Globus pallidus (tissue), 1 donor: Measurements from ENCODE around the gene CSGALNACT2.

Source experiments
- DNase-seq: peaks from one replicate; pipeline ENCODE4 v3.0.0-alpha.2; 2015; ENCODE audit warnings: low spot score

CSGALNACT2 gene

DNA sequence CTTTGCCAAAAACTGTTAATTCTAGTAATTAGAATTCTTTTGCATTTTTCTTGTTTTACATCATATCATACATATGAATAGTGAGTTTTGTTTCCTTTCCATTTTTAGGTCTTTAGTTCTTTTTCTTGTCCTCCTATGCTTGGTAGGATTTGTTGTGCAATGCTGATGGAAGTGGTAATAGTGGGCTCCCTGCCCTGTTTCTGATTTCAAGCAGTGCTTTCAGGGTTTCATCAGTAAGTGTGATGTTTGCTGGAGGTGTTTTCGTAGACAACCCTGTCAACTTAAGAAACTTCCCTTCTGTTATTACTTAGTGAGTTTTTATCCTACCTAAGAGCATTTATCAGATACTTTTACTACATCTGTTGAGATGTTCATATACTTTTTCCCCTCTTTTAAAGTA, 50.5 kb downstream of the CSGALNACT2 start:
- DNase-seq = no peak

DNA sequence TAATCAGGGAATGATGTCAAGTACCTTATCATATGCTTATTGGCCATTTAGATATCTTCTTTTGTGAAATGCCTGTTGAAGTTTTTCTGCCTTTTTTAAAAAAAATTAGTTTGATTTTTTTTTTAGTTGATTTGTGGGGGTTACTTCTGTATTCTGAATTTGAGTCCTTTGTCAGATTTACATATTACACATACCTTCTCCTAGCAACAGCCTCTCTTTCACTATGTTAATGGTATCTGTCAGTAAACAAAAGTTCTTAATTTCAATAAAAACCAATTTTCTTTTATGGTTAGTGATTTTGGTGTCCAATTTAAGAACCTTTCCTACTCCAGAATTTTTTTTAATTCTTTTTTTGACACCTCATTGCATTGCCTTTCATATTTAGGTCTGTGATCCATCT, 52.0 kb downstream of the CSGALNACT2 start:
- DNase-seq = no peak

DNA sequence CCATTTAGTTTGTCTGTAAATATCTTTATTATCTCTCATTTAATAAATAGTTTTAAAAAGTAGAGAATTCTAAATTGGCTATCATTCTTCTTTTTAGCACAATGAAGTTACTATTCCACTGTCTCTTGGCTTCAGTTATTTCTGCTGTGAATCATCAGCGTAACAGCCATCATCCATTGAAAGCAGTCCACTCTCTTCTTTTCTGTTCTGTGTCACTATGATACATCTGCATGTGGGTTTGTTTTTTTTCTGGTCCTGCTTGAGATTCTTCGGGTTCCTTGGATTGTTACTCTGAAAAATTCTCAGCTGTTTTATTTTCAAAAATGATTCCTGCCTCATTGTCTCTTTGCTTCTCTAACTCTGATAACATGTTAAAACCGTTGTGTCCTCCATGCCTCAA, 52.5 kb downstream of the CSGALNACT2 start:
- DNase-seq = peak; percentile 57

DNA sequence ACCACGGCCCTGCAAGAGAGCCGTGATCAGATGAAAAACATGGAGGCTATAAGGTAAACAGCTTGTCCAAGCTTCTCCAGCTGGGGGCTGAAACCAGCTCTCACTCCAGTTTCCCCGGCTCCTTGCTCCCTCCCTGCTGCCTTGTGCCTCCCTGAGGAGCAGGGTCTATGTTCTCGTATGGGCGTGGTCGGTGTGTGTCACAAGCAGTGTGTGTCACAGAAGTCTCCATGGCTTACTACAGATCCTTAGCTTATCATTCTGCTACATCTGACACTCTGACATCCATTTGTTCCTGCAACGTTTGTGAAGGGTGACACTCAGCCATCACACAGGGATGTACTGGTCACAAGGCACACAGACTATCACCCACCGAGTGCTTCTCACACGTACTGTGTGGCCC, 54.6 kb downstream of the CSGALNACT2 start:
- no peak for DNase-seq

DNA sequence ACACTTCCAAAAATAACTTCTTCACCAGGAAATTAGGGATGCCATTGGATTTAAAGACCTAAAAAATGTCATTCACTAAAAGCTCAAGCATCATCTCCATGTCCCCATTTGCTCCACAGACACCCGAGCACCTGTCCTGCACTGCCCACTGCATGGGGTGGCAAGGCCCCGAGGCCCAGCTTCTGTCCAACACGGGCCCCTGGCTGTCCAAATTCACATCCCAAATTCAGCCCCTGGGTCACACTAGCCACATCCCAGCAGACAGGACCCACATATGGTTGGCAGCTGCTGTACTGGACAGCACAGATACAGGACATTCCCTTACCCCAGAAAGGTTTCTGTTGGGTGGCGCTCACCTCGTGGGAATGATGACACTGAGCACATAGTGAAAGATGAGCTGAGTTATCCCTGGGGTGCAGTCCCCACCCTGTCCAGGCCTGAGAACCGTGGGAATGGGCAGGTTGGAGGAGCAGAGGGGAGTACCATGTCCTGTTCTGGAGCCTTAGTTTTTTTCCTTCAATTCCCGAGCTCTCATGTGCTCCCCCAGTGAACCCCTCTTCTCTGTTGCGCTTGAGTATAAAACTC, 55.3 kb downstream of the CSGALNACT2 start:
- no peak for DNase-seq

DNA sequence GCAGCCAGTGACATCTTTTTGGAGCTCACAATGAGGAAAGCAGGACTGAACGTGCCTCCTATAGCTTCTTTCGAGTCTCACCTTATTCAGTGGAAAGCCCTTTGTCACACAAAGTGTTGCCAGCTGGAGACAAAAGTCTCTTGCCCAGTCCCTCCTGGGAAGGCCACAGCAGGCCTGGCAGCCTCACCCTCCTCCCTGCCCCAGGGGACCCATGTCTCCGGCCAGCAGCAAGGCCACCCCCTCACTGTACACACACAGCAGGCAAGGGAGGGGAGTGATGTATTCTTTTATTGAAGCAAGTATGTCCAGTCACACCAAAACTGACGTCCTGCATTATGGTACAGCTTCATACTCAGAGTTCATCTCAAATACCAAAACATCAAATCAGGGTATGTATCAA, 56.0 kb downstream of the CSGALNACT2 start:
- no peak for DNase-seq

DNA sequence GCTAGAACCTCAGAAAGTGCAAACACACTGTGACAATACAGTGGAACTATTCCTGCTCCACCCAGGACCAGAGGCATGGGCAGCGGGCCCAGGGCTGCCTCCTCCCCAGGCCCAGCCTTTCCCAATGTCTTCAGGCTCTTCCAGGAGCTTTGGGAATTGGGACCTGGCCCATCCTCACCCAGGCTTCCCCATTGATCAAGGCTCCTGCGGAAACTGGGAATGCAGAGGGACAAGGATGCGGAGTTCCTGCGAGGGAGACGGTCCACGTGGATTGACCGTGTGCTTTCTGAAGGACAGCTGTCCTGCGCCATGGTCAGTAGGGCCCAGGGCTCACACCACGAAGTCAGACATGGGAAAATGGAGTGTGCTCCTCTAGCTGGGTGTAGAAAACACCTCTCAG, 56.6 kb downstream of the CSGALNACT2 start:
- DNase-seq = no peak

DNA sequence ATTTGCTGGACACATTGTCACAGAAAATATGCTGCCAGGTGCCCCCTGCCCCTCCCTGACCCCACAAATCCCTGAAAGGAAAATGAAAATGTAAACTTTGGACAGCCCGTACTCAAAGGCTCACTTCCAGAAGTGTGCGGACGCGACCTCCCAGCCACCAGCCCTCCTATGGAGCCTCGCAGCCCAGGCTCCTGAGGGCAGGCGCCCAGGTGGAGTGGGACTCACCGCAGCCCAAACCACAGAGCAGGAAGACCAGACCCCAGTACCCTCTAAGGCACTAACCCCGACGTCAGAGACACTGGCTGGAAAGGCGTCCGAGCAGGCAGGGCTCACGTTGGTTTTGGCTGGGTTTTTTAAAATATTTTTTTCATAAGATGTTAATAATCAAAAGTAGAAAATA, 57.3 kb downstream of the CSGALNACT2 start:
- no peak for DNase-seq

DNA sequence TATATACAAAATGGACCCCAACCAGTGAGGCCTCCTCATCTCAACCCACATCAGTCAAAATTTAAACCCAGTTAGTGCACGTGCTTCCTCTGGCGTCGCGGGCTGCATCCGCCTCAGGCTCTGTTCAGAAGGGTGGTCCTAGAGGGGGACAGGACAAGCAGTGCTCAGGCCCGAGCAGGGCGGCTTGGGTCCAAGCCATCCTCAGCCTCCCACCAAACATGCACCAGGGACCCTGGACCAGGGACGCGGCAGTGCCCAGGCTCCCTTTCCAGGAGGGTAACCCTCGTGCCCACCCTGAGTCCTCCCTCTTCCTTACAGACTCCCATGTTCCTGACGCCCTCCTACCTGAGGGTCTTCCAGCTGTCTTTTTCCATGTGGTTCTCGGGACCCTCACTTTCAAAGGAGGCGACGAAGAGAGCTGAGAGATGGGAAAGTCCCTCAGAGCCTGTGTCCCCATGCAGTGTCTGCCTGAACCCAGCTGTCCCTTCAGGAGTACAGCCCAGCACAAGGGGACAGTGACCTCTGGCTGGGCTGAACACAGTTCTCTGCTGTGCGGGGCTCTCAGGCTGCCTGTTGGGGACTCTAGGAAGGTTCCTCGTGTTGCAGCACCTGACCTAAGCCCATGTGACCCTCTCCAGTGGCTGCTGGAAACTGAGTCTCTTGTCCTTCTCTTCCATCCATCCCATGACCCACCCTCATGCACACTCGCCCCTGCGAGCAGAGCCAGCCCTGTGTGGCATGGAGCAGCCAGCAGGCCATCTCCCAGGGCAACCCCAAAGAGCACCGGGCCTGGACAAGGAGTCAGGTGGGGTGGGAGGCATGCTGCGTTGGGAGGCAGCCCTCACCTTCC, 58.1 kb downstream of the CSGALNACT2 start:
- DNase-seq = no peak

DNA sequence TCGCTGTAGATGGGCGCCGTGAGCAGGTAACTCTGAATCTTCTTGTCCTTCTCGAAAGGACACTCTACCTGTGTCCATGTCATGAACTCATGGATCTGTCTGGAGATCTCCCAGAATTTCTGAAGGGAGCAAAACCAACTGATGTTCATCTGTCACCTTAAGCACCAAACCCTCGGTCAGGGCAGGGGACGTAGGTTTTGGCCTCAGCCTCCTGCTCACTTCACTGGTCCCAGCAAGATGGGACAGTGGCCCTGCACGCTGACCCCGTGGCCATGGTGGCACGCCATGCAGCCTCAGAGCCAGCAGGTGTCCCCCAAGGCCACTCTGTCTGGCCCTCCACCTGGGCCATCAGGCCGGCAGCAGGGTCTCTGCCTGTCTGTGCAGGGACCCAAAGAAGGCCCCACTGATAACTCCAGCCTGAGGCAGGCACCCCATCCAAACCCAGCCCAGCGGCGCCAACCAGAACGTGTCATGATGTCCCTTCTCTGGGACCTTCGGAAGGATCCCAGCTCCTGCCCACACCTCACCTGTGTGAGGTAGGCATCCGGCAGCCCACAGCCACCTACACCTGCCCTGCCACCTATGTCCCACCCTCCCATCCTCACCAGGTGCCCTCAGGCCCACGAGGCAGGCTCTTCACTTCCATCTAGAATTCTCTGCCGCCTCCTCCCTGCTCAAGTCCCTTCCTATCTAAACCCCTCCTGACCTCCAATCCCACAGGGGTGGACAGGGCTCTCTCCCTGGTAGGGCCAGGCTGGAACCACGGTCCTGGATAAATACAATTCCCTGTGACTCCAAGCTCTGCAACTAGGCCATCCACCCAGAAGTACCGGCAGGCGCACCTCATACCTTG, 59.0 kb downstream of the CSGALNACT2 start:
- DNase-seq = no peak

DNA sequence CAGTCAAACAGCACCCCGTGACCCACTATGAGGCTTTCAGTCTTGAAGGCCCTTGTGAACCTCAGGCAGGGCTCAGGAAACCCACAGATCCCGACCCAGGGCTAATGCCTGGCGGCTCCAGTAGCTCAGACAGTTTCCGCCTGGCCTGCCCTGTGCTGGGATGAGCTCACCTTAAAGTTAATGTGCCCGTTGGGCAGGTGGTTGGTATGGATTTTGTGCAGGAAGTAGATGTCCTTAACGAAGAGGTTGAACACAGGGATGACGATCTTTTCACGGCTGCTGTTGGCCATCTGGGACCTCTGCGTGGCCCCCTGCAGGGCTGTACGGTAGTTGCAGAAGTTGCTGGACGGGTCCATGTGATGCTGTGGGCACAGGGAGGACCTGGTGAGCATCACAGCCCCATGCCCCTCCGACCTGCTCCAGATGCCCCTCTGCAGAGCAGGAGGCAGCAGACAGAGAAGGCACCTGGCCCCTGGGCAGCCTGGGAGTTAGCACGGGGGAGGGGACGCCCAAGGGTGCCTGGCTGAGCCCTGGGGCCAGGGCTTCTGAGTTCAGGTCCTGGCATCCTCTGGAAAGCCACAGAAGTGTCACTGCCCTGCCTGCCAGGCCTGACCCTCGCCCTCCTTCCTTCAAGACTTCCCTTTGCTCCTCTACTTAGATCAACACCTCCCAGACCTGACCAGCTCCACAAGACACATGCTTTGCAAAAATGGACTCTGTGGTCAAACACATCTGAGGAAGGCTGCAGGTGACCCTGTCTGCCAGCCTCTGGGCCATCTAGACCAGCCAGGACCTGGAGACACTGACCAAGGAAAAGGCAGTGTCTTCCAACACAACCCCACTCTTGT, 59.8 kb downstream of the CSGALNACT2 start:
- no peak for DNase-seq

DNA sequence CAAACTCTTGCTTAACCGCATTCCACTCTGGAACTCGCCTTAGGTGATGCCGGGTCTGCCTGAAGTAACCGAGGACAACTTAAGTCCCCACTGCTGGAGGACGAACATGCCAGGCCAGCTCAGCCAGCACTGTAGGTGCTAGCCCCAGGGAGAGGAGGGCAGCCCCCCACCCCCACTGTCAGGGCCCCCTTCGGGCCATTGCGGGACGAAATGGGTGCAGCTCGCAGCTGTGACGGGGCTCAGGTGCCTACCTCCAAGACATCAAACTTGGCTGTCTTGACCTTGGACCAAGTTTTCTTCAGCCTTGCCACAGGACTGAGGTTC, 60.4 kb downstream of the CSGALNACT2 start:
- DNase-seq = no peak

DNA sequence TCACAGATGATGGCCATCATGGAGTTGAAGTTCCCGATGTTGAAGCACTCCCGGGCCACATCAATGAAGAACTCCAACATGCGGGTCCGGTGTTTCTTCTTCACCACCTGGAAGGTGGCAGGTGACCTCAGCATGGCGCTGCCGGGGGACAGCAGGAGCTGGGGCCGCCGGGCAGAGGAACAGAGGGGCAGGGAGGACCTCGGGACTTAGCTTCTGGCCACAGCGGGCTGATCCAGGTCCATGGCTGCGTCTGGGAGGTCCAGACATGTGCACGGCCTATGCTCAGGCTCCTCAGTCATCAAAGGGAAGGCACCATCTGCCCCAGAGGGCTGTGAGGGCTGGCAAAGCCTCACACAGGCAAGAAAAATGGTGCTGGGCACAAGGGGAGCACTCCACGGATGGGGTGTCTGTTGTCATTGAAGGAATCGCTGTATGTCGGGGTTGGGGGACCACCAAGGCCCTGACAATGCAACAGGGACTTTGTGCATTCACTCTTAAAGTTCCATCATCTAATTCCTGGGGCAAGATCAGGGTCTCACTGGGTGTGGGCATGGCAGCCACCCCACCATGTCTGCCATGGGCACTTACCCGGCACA, 60.9 kb downstream of the CSGALNACT2 start:
- no peak for DNase-seq

DNA sequence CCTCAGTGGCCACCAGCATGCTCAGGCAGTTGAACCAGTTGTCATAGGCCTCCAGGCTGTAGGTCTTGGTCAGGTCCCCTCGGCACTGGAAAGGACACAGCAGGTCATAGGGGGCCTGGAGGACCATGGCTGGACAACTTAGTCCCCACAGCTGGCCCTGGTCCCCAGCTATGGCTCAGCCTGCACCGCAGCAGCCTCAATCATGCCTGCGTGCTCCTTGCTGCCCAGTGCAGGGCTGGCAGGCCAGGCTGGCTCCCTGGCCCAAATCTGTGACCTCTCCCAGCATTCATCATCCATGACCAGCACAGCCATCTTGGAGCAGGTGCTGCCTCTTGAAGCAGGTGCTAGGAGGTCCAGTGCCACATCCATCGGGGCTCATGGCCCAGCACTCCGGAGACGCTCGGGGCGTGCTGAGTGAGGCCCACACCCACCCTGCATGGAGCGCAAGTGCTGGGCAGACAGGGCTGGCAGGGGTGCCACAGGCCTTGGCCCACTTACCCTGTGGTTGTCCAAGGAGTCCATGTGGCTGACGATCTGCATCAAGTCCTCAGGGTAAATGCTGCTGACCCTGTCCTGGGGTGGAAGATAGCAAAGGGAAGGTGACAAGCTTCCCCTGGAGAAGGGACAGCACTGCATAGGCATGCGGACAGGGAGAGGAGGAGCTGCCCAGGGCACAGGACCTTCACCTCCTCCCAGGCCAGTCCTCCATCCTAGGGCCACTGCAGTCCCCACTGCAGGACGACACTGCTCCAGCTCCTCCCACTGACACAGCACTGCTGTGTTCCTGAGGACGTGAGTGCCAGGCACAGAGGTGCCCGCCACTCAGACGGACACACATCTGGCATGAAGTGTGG, 61.7 kb downstream of the CSGALNACT2 start:
- DNase-seq = no peak

DNA sequence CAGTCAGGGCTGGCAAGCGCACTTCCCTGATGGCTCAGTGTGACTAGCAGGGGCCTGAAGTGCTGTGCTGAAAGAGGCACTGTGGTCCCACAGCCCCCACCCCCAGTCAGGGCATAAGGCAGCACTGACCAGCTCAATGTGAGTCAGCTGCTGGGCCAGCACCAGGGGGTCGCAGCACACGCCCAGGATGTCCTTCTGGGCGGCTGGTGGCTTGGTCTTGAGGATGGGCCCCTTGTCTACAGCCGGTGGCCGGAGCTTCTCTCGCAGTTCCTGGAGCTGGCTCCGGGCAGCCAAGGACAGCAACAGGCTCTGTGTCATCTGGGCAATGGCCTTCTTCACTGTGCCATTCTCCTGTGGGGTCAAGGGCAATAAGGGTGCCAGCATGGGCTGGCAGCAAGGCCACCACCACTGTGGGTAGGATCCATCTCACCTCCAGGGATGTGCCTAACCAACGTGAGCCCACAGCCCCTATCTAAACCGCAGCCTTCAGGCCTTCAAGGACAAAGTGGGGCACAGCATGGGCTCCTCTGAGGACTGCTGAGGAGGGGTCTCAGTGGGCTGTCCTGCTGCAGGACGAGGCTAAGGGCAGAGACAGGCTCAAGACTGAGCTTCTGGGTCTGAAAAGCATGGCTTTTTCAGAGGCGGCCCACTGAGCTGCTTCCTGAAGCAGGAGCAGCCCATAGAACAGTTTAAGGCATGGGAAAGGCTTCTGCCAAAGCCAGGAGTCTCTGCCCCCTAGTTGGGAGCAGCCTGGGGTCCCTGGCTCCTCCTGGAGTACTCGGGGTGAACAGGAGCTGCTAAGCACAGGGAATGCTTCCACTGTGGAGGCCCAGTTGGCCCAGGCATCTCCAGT, 62.5 kb downstream of the CSGALNACT2 start:
- DNase-seq = no peak

DNA sequence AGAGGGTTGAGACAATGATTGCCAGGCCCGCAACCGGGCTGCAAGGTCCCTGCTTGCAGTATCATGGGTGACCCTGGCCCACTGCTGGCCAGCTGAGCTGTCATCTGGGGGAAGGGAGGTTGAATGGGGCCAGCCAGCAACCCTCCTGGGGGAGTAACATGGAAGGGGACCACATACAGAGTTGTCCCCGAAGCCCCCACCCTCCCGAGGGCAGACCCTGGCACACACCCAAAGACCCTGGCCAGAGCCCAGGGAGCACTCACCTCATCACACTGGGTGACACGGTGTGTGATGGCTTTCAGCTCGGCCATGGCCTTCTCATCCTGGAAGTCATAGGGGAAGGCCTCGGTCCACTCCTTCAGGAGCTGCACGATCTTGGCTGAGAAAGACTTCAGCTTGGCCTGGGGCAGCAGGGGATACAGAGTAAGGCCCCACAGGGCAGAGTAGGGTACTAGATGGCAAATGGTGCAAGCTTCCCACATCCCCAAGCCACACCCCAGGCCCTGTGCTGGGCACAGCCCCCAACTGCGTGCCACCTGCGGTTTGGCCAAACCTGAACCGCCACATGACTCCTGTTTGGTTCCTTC, 63.4 kb downstream of the CSGALNACT2 start:
- DNase-seq = no peak

DNA sequence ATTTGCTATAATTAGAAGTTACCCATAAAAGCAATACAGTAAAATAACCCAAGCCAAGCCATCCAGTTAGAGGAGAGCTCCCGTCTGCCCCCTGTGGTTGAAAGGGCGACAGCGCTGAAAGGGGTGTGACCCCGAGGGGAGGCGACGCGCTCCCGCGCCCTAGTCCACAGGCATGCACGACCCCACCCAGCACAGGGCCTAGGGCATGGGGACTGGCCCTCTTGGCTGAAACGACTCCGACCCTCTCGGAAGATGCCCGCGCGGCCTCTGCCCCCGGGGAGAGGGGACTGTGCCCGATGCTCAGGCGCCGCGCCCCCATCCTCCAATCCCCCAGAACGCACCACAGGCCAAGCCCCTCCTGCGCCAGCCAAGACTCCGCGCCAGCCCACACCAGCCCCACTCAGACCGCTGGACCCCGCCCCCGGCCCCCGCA, 64.0 kb downstream of the CSGALNACT2 start:
- DNase-seq = no peak

DNA sequence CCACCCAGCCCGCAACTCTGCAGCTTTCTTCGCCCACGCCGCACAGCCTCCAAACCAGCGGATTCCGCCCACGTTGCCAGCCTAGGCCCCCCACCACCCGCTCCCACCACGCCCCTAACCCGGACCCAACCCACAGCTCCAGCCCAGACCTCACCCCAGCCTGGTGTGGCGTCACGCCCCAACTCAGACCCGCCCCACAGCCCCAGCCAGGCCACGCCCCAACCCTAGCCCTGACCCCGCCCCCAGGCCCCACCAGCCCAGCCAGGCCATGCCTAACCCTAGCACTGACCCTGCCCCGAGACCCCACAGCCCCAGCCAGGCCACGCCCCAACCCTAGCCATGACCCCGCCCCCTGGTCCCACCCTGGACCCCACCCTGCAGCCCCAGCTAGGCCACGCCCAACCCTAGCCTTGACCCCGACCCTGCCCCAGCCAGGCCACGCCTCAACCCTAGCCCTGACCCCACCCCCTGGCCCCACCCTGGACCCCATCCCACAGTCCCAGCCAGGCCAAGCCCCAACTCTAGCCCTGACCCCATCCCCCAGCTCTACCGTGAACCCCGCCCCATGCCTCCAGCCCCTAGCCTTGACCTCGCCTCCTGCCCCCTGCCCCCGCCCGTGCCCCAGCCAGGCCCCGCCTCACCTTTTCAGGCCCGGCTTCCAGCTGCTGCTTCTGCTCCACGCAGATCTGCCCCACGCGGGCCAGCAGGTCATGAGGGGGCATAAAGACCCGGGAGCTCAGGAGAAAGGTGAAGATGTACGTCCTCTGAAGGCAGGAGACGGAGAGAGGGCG, 64.6 kb downstream of the CSGALNACT2 start:
- DNase-seq = no peak
